Stimulated activated CD4-positive, alpha-beta T cell treated with anti-CD3 and anti-CD28 coated beads, Interleukin-2, amount 100 ng/mL, for 24 hours (primary cell): ENCODE data around the gene CALR.
"Not testable (repeated sequence)": the region's sequence is repeated elsewhere in the genome, so short reads cannot be mapped to it uniquely, and the experiment has no call there.

Source experiments
- DNase-seq, 2 donors: peaks; one replicate each; pipeline ENCODE4 v3.0.0-alpha.2; 2020

The CALR gene

GRCh38 chr19:12953799-12954611 lies 15.6 kb downstream of the CALR start:
- DNase-seq: no peak

DNA sequence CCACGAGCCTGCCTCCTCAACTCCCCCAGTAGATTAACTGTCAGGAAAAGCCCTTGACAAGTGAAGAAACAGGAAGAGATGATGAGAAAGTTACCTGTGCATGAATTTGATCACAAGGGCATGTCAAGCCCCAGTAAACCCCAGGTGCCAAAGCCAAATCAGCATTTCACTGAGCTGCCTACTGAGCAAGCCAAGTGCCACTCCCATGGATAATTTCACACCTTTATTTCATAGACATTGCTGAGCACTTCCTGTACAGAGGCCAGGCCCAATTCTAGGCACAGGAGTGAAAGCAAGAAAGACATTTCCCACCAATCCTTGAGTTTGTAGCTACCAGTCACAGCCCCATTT lies 16.2 kb downstream of the CALR start:
- no peak for DNase-seq

DNA sequence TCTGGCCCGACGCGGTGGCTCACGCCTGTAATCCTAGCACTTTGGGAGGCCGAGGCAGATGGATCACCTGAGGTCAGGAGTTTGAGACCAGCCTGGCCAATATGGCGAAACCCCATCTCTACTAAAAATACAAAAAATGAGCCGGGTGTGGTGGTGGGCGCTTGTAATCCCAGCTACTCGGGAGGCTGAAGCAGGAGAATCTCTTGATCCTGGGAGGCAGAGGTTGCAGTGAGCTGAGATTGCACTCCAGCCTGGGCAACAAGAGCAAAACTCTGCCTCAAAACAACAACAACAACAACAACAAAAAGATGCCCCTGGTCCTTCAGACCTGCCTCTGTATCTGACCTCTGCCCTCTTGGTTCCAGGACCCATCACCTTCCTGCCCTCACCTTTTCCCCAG lies 17.2 kb downstream of the CALR start:
- not testable (repeated sequence) for DNase-seq

GRCh38 chr19:12955996-12956395 lies 17.6 kb downstream of the CALR start:
- DNase-seq: no peak

DNA sequence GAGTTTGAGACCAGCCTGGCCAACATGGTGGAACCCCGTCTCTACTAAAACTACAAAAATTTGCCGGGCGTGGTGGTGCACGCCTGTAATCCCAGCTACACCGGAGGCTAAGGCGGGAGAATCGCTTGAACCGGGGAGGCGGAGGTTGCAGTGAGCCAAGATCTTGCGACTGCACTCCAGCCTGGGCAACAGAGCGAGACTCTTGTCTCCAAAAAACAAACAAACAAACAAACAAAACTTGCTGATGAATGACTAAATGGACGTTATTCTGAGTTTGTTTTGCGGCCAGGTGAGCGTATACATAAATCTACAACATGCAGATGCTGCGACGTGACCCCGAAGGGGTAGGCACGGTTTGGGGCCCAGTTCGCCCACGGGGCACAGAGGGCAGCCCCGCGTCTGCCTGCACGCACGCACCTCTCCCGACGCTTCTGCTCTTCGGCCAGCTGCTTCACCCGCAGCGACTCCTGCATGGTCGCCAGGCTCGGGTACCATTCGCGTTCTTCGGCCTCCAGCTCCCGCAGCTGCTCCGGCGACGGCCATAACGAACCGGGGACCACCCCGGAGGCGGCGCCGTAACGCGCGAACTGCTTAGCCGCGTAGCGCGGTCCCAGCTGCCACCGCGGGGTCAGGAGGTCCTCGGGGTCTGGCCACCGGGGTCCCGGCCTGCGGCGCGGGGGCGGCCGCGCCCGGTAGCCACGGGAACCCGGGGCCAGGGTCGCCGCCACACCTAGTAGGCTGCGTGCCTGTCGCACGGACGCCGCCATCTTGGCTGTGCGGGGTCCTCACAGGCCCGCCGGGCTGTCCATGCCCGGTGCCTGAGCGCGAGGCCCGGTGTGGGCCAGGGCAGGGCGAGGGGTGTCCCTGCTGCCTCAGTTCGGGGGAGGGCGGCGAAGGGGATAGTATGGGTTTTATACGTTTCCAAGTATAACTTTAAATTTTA lies 18.3 kb downstream of the CALR start, which contains the start of gene GADD45GIP1:
Gene GADD45GIP1 (minus strand): TSS at position 778 of the 943 bp plus-strand sequence. CDS start 11 bp downstream, at position 767.
- DNase-seq: peak; percentile 86 to 90

DNA sequence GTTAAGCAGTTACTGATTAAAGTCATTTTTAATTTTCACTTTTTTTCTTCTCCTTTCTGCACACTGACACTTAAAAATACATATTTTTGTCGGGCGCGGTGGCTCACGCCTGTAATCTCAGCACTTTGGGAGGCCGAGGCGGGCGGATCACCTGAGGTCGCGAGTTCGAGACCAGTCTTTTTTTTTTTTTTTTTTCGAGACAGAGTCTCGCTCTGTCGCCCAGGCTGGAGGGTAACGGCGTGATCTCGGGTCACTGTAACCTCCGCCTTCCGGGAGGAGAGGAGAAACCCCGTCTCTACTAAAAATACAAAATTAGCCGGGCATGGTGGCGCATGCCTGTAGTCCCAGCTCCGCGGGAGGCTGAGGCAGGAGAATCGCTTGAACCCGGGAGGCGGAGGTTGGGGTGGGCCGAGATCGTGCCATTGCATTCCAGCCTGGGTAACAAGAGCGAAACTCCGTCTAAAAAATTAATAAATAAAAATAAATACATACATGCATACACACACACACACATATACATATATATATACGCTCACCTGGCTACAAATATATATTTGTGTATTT lies 19.1 kb downstream of the CALR start:
- peak in 1 of 2 donors; percentile 37 for DNase-seq

GRCh38 chr19:12959481-12959880 lies 21.1 kb downstream of the CALR start:
- no peak for DNase-seq

GRCh38 chr19:12965017-12965811 lies 26.8 kb downstream of the CALR start:
- DNase-seq: peak; percentile 88 to 90

DNA sequence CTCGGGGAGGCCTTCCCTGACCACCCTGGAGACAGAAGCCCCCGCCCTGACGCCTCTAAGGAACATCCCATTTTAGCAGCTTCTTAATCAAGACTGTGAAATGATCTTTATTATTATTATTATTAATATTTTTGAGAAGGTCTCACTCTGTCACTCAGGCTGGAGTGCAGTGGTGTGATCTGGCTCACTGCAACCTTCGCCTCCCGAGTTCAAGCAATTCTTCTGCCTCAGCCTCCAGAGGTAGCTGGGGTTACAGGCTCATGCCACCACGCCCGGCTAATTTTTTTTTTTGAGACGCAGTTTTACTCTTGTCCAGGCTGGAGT lies 27.4 kb downstream of the CALR start:
- no peak for DNase-seq

- no peak for DNase-seq
Measured at GRCh38 chr19:12967907-12968306, 29.5 kb downstream of the CALR start.

DNA sequence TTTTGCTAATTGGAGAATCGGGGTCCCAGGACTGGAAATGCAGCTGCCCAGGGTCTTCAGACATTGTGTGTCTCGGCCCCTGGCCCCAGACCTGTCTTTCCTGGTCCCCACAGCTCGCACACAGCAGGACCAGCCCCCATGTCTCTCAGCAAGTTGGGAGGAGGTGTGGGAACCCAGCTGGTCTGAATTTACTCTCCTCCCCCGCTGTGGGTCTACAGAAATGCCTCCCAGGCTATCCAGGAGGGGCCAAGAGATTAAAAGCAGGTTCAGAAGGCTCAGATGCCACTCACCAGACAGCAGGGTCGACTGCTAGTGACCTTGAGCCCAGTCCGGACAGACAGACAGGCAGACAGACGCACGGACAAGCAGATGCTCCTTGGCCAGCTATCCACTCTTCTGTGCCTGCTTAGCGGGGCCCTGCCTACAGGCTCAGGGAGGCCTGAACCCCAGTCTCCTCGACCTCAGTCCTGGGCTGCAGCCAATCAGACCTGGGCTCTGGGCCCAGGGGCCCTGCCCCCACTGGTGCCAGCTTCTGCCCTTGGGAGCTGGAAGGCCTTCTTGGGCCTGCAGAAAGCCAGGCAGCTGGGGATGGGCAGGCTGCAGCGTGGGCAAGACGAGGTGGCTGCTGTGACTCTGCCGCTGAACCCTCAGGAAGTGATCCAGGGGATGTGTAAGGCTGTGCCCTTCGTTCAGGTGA lies 31.0 kb downstream of the CALR start, which contains the start of gene DAND5:
Gene DAND5 (plus strand): TSS at position 285 of the 697 bp plus-strand sequence. CDS start 85 bp downstream, at position 370.
- DNase-seq: no peak

DNA sequence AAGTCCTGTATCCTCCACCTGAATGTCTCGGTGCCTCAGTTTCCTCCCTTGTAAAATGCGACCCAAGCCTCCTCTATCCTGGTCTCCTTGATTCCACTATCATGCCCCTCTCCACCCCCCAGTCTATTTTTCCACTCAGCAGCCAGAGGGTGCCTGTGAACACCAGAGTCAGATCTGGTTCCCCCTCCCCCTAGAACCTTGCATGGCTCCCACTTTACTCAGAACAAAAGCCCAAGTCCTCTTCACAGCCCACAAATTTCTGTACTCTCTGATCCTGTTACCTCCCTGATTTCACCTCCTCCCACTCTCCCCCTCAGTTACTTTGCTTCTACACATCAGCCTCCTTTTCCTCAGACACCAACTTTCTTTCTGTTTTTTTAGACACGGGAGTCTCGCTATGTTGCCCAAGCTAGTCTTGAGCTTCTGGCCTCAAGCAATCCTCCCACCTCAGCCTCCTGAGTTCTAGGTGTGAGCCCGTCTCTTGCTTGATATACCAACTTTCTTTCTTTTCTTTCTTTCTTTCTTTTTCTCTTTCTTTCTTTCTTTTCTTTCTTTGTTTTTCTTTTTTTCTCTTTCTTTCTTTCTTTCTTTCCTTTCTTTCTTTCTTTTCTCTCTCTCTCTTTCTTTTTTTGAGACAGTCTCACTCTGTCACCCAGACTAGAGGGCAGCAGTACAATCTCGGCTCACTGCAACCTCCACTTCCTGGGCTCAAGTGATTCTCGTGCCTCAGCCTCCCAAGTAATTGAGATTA lies 31.8 kb downstream of the CALR start:
- no peak for DNase-seq

- DNase-seq: no peak
Measured at GRCh38 chr19:12973236-12973635, 34.8 kb downstream of the CALR start.

- DNase-seq: no peak
Measured at GRCh38 chr19:12974301-12975220, 36.2 kb downstream of the CALR start.

GRCh38 chr19:12975221-12975741 lies 36.9 kb downstream of the CALR start:
- no peak for DNase-seq

GRCh38 chr19:12976109-12976508 lies 37.7 kb downstream of the CALR start:
- DNase-seq: not testable (repeated sequence)

DNA sequence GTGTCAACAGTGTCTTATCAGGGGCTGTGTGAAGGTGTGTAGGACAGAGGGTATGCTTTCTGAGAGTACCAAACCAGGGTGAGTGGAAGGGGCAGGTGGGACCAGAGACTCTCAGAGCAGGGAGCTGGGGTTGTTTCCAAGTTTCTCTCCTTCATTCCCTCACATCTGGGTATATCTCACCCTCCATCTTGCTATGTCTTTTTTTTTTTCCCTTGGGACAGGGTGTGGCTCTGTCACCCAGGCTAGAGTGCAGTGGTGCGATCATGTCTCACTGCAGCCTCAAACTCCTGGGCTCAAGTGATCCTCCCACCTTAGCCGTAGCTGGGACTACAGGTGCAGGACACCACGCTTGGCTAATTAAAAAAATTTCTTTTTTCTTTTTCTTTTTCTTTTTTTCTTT lies 41.6 kb downstream of the CALR start:
- DNase-seq: no peak

DNA sequence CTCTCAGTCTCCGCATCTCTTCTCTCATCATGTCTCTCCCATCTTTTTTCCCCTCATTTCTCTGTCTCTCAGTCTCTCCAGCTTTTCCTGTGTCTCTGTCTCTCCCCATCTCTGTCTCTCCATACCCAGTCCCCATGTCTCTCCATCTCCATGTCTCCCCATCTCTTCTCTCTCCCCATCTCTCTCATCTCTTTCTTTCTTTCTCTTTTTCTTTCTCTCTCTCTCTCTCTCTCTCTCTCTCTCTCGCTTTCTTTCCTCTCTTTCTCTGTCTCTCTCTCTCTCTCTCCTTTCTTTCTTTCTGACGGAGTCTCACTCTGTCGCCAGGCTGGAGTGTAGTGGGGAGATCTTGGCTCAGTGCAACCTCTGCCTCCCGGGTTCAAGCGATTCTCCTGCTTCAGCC lies 44.2 kb downstream of the CALR start:
- DNase-seq: no peak

DNA sequence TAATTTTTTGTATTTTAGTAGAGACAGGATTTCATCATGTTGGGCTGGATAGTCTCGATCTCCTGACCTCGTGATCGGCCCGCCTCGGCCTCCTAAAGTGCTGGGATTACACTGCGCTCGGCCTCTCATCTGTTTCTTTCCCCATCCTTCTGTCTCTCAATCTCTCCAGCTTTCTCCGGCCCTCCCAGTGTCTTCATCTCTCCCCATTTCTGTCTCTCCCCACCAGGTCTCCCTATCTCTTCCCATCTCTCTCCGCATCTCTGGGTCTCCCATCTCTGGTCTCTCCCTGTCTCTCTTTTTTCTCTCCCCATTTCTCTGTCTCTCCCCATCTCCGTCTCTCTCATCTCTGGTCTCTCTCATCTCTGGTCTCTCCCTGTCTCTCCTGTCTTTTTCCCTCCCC lies 44.7 kb downstream of the CALR start:
- DNase-seq: no peak
